Ecto neural progenitor cell (in vitro differentiated cells): ENCODE measurements around the gene CD180.
"Not testable (repeated sequence)": the region's sequence is repeated elsewhere in the genome, so short reads cannot be mapped to it uniquely, and the experiment has no call there.

ENCODE experiments used
- DNase-seq: peaks from one replicate; pipeline ENCODE4 v3.0.0-alpha.2; 2018; ENCODE audit warnings: low spot score

Gene CD180

GRCh38 chr5:67188274-67189078 is 8.1 kb downstream of the CD180 start:
- no peak for DNase-seq

GRCh38 chr5:67187006-67187715 is 9.4 kb downstream of the CD180 start:
- no peak for DNase-seq

DNA sequence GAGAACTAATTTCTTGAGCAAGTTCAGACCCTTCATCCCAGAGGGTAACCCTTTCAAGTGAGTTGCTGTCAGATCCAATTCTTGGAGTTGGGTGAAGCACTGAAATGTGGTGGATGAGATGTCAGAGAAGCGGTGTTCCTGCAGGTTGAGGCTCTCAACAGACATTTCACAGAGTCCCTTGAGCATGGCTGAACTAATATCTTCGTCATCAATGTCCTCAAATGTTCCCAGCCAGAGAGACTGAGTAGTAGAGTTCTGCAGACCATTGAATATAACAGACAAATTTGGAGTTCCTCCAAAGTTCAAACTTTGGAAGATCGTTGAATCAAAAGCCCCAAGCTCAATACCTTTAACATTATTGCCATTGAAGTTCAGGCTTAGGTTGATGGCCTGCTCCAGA is 12.7 kb downstream of the CD180 start:
- DNase-seq, result no peak

- DNase-seq, result peak; percentile 57
Observed at GRCh38 chr5:67182301-67182790, 14.3 kb downstream of the CD180 start.

- DNase-seq, result peak; percentile 55
Observed at GRCh38 chr5:67181648-67182221, 14.9 kb downstream of the CD180 start.

DNA sequence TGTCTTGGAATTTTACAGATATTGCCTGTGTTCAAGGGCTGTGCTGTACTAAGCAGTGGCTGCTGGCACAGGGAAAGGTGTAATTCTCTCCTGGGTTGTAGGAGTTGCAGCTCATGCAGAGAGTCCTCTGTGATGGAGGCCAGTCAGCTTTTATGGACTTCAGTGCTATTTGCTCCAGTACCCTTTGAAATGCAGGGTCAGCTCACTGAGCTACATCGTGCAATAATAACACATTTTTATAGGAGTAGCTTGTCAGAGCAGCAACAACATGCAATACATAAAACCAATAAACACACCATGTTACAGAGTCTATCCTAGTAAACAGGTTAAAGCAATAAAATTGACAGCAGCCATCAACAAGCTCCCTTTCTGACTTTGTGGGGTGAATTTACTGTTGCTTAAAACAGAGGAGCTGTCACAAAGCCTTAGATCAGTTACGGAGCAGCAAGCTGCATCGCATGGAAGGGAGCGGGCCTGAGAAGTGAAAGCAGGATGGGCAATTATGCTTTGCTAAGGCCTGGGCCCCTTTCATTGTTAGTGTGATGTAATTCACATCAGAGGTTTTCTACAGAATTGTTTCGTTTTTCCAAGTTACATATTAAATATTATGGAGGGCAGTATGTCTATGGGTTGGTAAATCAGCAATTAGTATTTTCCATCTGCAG is 16.8 kb downstream of the CD180 start:
- no peak for DNase-seq

- no peak for DNase-seq
Observed at GRCh38 chr5:67178966-67179365, 17.6 kb downstream of the CD180 start.

GRCh38 chr5:67178085-67178484 is 18.5 kb downstream of the CD180 start:
- no peak for DNase-seq

DNA sequence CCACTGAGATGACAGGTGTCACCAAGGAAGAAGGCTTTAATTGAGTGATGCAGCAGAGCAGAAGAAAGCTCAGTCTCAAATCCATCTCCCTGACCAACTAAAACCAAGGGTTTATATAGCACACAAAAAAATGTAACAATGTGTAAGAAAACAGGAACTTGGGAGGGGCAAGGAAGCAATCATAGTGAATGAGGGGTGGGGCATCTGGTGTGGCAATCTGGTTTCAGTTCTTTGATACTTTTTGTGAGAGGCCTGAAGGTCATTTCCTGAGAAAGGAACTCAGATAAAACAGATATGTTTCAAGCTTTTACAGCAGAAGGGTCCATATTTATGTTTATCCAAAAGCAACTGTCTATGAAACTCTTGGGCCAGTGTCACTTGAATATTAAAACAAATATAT is 19.7 kb downstream of the CD180 start:
- no peak for DNase-seq

- DNase-seq, result no peak
Observed at GRCh38 chr5:67173959-67174358, 22.6 kb downstream of the CD180 start.

- not testable (repeated sequence) for DNase-seq
Observed at GRCh38 chr5:67173351-67173750, 23.2 kb downstream of the CD180 start.

- DNase-seq, result no peak
Observed at GRCh38 chr5:67170767-67171166, 25.8 kb downstream of the CD180 start.

DNA sequence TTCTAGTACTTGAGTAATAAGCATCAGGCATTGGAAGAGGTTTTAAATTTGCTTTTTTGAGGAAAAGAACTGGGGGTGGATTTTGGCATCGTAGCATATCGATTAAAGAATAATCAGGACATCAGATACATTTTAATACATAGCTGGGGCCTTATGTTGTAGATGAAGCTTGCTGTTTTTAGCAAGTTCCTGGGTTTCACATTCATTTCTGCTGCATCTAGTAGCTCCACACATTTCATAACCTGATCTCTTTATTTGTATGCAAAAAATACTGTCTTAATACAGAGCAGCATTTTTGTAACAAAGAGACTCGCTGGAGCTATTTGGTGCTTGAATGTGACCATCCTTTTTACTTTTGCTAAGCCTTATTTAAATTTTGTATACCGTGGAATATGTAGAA is 28.5 kb downstream of the CD180 start:
- DNase-seq, result no peak

GRCh38 chr5:67166460-67167285 is 29.9 kb downstream of the CD180 start:
- DNase-seq, result peak; percentile 81

DNA sequence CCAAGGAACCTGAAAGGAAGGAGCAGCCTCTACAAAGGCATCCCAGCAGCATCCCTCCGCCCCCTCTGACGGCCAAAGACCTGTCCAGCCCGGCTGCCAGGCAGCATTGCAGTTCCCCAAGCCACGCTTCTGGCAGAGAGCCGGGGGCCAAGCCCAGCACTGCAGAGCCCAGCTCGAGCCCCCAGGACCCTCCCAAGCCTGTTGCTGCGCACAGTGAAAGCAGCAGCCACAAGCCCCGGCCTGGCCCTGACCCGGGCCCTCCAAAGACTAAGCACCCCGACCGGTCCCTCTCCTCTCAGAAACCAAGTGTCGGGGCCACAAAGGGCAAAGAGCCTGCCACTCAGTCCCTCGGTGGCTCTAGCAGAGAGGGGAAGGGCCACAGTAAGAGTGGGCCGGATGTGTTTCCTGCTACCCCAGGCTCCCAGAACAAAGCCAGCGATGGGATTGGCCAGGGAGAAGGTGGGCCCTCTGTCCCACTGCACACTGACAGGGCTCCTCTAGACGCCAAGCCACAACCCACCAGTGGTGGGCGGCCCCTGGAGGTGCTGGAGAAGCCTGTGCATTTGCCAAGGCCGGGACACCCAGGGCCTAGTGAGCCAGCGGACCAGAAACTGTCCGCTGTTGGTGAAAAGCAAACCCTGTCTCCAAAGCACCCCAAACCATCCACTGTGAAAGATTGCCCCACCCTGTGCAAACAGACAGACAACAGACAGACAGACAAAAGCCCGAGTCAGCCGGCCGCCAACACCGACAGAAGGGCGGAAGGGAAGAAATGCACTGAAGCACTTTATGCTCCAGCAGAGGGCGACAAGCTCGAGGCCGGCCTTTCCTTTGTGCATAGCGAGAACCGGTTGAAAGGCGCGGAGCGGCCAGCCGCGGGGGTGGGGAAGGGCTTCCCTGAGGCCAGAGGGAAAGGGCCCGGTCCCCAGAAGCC is 30.8 kb downstream of the CD180 start:
- peak; percentile 92 for DNase-seq

DNA sequence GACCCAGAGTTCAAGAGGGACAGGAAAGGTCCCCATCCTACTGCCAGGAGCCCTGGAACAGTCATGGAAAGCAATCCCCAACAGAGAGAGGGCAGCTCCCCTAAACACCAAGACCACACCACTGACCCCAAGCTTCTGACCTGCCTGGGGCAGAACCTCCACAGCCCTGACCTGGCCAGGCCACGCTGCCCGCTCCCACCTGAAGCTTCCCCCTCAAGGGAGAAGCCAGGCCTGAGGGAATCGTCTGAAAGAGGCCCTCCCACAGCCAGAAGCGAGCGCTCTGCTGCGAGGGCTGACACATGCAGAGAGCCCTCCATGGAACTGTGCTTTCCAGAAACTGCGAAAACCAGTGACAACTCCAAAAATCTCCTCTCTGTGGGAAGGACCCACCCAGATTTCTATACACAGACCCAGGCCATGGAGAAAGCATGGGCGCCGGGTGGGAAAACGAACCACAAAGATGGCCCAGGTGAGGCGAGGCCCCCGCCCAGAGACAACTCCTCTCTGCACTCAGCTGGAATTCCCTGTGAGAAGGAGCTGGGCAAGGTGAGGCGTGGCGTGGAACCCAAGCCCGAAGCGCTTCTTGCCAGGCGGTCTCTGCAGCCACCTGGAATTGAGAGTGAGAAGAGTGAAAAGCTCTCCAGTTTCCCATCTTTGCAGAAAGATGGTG is 31.6 kb downstream of the CD180 start:
- no peak for DNase-seq

DNA sequence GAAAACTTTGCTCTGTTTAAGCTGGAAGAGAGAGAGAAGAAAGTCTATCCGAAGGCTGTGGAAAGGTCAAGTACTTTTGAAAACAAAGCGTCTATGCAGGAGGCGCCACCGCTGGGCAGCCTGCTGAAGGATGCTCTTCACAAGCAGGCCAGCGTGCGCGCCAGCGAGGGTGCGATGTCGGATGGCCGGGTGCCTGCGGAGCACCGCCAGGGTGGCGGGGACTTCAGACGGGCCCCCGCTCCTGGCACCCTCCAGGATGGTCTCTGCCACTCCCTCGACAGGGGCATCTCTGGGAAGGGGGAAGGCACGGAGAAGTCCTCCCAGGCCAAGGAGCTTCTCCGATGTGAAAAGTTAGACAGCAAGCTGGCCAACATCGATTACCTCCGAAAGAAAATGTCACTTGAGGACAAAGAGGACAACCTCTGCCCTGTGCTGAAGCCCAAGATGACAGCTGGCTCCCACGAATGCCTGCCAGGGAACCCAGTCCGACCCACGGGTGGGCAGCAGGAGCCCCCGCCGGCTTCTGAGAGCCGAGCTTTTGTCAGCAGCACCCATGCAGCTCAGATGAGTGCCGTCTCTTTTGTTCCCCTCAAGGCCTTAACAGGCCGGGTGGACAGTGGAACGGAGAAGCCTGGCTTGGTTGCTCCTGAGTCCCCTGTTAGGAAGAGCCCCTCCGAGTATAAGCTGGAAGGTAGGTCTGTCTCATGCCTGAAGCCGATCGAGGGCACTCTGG is 32.6 kb downstream of the CD180 start:
- no peak for DNase-seq

GRCh38 chr5:67163231-67163756 is 33.3 kb downstream of the CD180 start:
- no peak for DNase-seq

GRCh38 chr5:67161767-67162166 is 34.8 kb downstream of the CD180 start:
- no peak for DNase-seq
